Liver (tissue), 9 donors: Measurements from ENCODE around the gene CCDC30. TPM values are rescaled to one million over a fixed set of nuclear protein-coding genes. Genes with fewer than 3 reads are reported as not detected.
"Not testable (repeated sequence)": the region's sequence is repeated elsewhere in the genome, so short reads cannot be mapped to it uniquely, and the experiment has no call there.

Experiments used
- DNase-seq: peaks from one replicate; pipeline ENCODE4 v3.0.0-alpha.2; 2017; ENCODE audit warnings: low spot score
- H3K27ac ChIP-seq, 2 donors: one replicate each; pipeline ENCODE4 v1.7.0; 2013; ENCODE audit warnings: inconsistent platforms in 2 of 2, low read length in 2 of 2, control low read depth in 1 of 2, low read depth in 1 of 2, mild to moderate bottlenecking in 1 of 2
- H3K27me3 ChIP-seq, 4 donors: one replicate each; pipeline versions ENCODE4 v1.6.1 to v1.7.0; 2013; ENCODE audit warnings: low read length in 3 of 4, inconsistent platforms in 1 of 4, mild to moderate bottlenecking in 1 of 4, moderate library complexity in 1 of 4; ENCODE audit not compliant: control insufficient read depth in 4 of 4, insufficient read depth in 4 of 4
- H3K36me3 ChIP-seq, 4 donors: one replicate each; pipeline versions ENCODE4 v1.6.1 to v1.7.0; 2013; ENCODE audit warnings: low read length in 3 of 4, mild to moderate bottlenecking in 3 of 4, low read depth in 1 of 4, moderate library complexity in 1 of 4; ENCODE audit not compliant: control insufficient read depth in 4 of 4, insufficient read depth in 3 of 4
- H3K4me1 ChIP-seq, 4 donors: one replicate each; pipeline versions ENCODE4 v1.6.1 to v1.7.0; 2013; ENCODE audit warnings: low read length in 3 of 4, mild to moderate bottlenecking in 3 of 4, moderate library complexity in 1 of 4; ENCODE audit not compliant: control insufficient read depth in 4 of 4, insufficient read depth in 4 of 4
- H3K4me3 ChIP-seq, 3 donors: one replicate each; pipeline versions ENCODE4 v1.6.1 to v1.7.0; 2013; ENCODE audit warnings: low read length in 3 of 3, control low read depth in 1 of 3, low read depth in 1 of 3, mild to moderate bottlenecking in 1 of 3
- H3K9ac ChIP-seq, 2 donors: one replicate each; pipeline ENCODE4 v1.7.0; 2013; ENCODE audit warnings: low read length in 2 of 2, mild to moderate bottlenecking in 2 of 2, moderate library complexity in 2 of 2, control low read depth in 1 of 2, low read depth in 1 of 2
- H3K9me3 ChIP-seq, 4 donors: one replicate each; pipeline versions ENCODE4 v1.6.1 to v1.7.0; 2013; ENCODE audit warnings: low read length in 3 of 4; ENCODE audit not compliant: control insufficient read depth in 4 of 4
- CTCF ChIP-seq: fragments of 150-350 bp; IDR thresholded peaks from 2 replicates; pipeline ENCODE4 v1.5.1; 2017; ENCODE audit warnings: improper control_type of control experiment, low read depth, low read length; ENCODE audit not compliant: missing input control
- EGR1 ChIP-seq, 2 donors: IDR thresholded peaks; 2 replicates each; pipeline ENCODE4 v1.6.1; 2016 to 2018; ENCODE audit warnings: antibody characterized with exemption in 2 of 2, low read depth in 2 of 2
- FOXA1 ChIP-seq: IDR thresholded peaks from 2 replicates; pipeline ENCODE4 v1.6.1; 2016; ENCODE audit warnings: antibody characterized with exemption
- FOXA2 ChIP-seq: IDR thresholded peaks from 2 replicates; pipeline ENCODE4 v1.6.1; 2016; ENCODE audit warnings: antibody characterized with exemption
- GABPA ChIP-seq, 2 donors: IDR thresholded peaks in 1 of 2; conservative IDR thresholded peaks in 1 of 2; 2 replicates each; pipeline ENCODE4 v1.6.1; 2016; ENCODE audit warnings: antibody characterized with exemption in 2 of 2, mild to moderate bottlenecking in 1 of 2, moderate library complexity in 1 of 2
- HNF4A ChIP-seq, 2 donors: conservative IDR thresholded peaks; 2 replicates each; pipeline ENCODE4 v1.6.1; 2016; ENCODE audit warnings: antibody characterized with exemption in 2 of 2, mild to moderate bottlenecking in 2 of 2
- HNF4G ChIP-seq: IDR thresholded peaks from 2 replicates; pipeline ENCODE4 v1.6.1; 2016; ENCODE audit warnings: antibody characterized with exemption
- JUND ChIP-seq, 2 donors: IDR thresholded peaks; 2 replicates each; pipeline ENCODE4 v1.6.1; 2016; ENCODE audit warnings: antibody characterized with exemption in 2 of 2
- NR2F2 ChIP-seq: IDR thresholded peaks from 2 replicates; pipeline ENCODE4 v1.6.1; 2016; ENCODE audit warnings: antibody characterized with exemption
- RAD21 ChIP-seq, 2 donors: IDR thresholded peaks; 2 replicates each; pipeline ENCODE4 v1.6.1; 2016; ENCODE audit warnings: antibody characterized with exemption in 2 of 2, mild to moderate bottlenecking in 2 of 2
- RXRA ChIP-seq, 2 donors: IDR thresholded peaks; 2 replicates each; pipeline ENCODE4 v1.6.1; 2017 to 2018; ENCODE audit warnings: antibody characterized with exemption in 2 of 2, mild to moderate bottlenecking in 1 of 2
- SP1 ChIP-seq: IDR thresholded peaks from 2 replicates; pipeline ENCODE4 v1.6.1; 2018; ENCODE audit warnings: antibody characterized with exemption, mild to moderate bottlenecking
- TAF1 ChIP-seq: conservative IDR thresholded peaks from 2 replicates; pipeline ENCODE4 v1.6.1; 2016; ENCODE audit warnings: antibody characterized with exemption, mild to moderate bottlenecking
- YY1 ChIP-seq: IDR thresholded peaks from 2 replicates; pipeline ENCODE4 v1.6.1; 2016; ENCODE audit warnings: antibody characterized with exemption, mild to moderate bottlenecking
- WGBS: extraction: QIAGEN DNeasy Blood & Tissue Kit; methylation state at CpG from one replicate; pipeline ENCODE4 v1.1.7; 2013; 5-methylcytosine and 5-hydroxymethylcytosine counted together
- polyA plus RNA-seq, 2 donors: library from polyadenylated mRNA; stranded (reverse) in 1 of 2; unstranded in 1 of 2; fragments of 200-250 nt in 1 of 2; fragments of >200 nt in 1 of 2; fragmentation: Nextera tagmentation in 1 of 2; extraction: Ambion mirVana in 1 of 2; gene quantifications; one replicate each; pipeline versions ENCODE4 v1.2.1 to v1.2.3, GENCODE V29; 2013 to 2015
- total RNA-seq, 2 donors: library from RNA; depleted of rRNA; stranded (reverse); fragments of >200 nt; gene quantifications; one replicate each; pipeline ENCODE4 v1.2.3, GENCODE V29; 2014
- TF ChIP-seq, protein P1 (sequence below): IDR thresholded peaks from 2 replicates; pipeline ENCODE4 v1.6.1; 2016; ENCODE audit warnings: antibody characterized with exemption, mild to moderate bottlenecking
- TF ChIP-seq, protein P2 (sequence below): IDR thresholded peaks from 2 replicates; pipeline ENCODE4 v1.6.1; 2016; ENCODE audit warnings: antibody characterized with exemption
- TF ChIP-seq, protein P3 (sequence below): IDR thresholded peaks from 2 replicates; pipeline ENCODE4 v1.6.1; 2016; ENCODE audit warnings: antibody characterized with exemption
- TF ChIP-seq, protein P4 (sequence below): IDR thresholded peaks from 2 replicates; pipeline ENCODE4 v1.6.1; 2016; ENCODE audit warnings: antibody characterized with exemption
- donor health status: healthy.
- donor health status: healthy.
- donor health status: healthy.
- donor health status: healthy.
- donor health status: healthy.

CCDC30 gene
- total and polyA plus RNA-seq, 4 donors = 0.07 to 2.0 (median 1.3) TPM

GRCh38 chr1:42681741-42682483, 218.8 kb downstream of the CCDC30 start, which contains the start of gene YBX1:
YBX1 (plus strand) TSS chr1:42682418; CDS start chr1:42682566, 148 bp downstream.
- Histone ChIP-seq H3K9me3 (no peaks in the 10 kb centered on the region), H3K36me3 (peaks cover 0 to 8% (median 0%) of the 10 kb centered on the region in 4 donors), H3K4me3 (peak within 1 kb of the TSS; percentile 85 to 95 (median 93)), H3K9ac (peak within 1 kb of the TSS; percentile 83 to 85), H3K4me1 (peaks cover 5 to 40% (median 30%) of the 10 kb centered on the region in 4 donors), H3K27ac (peak within 1 kb of the TSS; percentile 95), H3K27me3 (no peaks in the 10 kb centered on the region)
- DNase-seq = peak; percentile 98
- no peak for TF ChIP-seq FOXA2
- peak; percentile 98 for TF ChIP-seq YY1
- TF ChIP-seq JUND (IDR thresholded peaks at IDR 0.05) = no peak
- TF ChIP-seq, protein P1, sequence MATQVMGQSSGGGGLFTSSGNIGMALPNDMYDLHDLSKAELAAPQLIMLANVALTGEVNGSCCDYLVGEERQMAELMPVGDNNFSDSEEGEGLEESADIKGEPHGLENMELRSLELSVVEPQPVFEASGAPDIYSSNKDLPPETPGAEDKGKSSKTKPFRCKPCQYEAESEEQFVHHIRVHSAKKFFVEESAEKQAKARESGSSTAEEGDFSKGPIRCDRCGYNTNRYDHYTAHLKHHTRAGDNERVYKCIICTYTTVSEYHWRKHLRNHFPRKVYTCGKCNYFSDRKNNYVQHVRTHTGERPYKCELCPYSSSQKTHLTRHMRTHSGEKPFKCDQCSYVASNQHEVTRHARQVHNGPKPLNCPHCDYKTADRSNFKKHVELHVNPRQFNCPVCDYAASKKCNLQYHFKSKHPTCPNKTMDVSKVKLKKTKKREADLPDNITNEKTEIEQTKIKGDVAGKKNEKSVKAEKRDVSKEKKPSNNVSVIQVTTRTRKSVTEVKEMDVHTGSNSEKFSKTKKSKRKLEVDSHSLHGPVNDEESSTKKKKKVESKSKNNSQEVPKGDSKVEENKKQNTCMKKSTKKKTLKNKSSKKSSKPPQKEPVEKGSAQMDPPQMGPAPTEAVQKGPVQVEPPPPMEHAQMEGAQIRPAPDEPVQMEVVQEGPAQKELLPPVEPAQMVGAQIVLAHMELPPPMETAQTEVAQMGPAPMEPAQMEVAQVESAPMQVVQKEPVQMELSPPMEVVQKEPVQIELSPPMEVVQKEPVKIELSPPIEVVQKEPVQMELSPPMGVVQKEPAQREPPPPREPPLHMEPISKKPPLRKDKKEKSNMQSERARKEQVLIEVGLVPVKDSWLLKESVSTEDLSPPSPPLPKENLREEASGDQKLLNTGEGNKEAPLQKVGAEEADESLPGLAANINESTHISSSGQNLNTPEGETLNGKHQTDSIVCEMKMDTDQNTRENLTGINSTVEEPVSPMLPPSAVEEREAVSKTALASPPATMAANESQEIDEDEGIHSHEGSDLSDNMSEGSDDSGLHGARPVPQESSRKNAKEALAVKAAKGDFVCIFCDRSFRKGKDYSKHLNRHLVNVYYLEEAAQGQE = no peak
- TF ChIP-seq FOXA1 = no peak
- TF ChIP-seq TAF1 = peak; percentile 92
- no peak for TF ChIP-seq HNF4G
- TF ChIP-seq, protein P2, sequence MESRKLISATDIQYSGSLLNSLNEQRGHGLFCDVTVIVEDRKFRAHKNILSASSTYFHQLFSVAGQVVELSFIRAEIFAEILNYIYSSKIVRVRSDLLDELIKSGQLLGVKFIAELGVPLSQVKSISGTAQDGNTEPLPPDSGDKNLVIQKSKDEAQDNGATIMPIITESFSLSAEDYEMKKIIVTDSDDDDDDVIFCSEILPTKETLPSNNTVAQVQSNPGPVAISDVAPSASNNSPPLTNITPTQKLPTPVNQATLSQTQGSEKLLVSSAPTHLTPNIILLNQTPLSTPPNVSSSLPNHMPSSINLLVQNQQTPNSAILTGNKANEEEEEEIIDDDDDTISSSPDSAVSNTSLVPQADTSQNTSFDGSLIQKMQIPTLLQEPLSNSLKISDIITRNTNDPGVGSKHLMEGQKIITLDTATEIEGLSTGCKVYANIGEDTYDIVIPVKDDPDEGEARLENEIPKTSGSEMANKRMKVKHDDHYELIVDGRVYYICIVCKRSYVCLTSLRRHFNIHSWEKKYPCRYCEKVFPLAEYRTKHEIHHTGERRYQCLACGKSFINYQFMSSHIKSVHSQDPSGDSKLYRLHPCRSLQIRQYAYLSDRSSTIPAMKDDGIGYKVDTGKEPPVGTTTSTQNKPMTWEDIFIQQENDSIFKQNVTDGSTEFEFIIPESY = peak; percentile 65
- peak; percentile 6 to 19 for TF ChIP-seq RXRA (IDR thresholded peaks at IDR 0.05)
- peak; percentile 93 for TF ChIP-seq SP1
- TF ChIP-seq RAD21 (IDR thresholded peaks at IDR 0.05) = peak; percentile 14 to 18
- TF ChIP-seq HNF4A (conservative IDR thresholded peaks at IDR 0.05) = peak; percentile 4 to 11
- peak in 1 of 2 donors; percentile 29 for TF ChIP-seq EGR1 (IDR thresholded peaks at IDR 0.05; ENCODE audit: low read depth in 2 of 2)
- TF ChIP-seq, protein P3, sequence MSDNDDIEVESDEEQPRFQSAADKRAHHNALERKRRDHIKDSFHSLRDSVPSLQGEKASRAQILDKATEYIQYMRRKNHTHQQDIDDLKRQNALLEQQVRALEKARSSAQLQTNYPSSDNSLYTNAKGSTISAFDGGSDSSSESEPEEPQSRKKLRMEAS = peak; percentile 93
- no peak for TF ChIP-seq NR2F2
- TF ChIP-seq, protein P4, sequence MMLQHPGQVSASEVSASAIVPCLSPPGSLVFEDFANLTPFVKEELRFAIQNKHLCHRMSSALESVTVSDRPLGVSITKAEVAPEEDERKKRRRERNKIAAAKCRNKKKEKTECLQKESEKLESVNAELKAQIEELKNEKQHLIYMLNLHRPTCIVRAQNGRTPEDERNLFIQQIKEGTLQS = no peak
- TF ChIP-seq CTCF = no peak
- peak; percentile 70 to 88 for TF ChIP-seq GABPA (IDR thresholded peaks at IDR 0.05 in 1 of 2, conservative IDR thresholded peaks at IDR 0.05 in 1 of 2)
- under 1% methylated on average over 54 of the region's 54 CpGs for WGBS

DNA sequence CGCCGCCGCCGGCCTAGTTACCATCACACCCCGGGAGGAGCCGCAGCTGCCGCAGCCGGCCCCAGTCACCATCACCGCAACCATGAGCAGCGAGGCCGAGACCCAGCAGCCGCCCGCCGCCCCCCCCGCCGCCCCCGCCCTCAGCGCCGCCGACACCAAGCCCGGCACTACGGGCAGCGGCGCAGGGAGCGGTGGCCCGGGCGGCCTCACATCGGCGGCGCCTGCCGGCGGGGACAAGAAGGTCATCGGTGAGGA, 219.3 kb downstream of the CCDC30 start:
- not testable (repeated sequence) for H3K36me3 ChIP-seq, H3K27me3 ChIP-seq, H3K9ac ChIP-seq, DNase-seq, H3K9me3 ChIP-seq
- WGBS = under 1% methylated on average over 33 of the region's 33 CpGs
- Histone ChIP-seq H3K27ac (peak overlapping the region; percentile 60 to 95), H3K4me1 (peaks cover 6 to 40% (median 30%) of the 10 kb centered on the region in 4 donors), H3K4me3 (peak overlapping the region; percentile 59 to 95 (median 74))
